H9 (cell line): ENCODE data around the gene FASLG. TPM values are rescaled to one million over a fixed set of nuclear protein-coding genes. Genes with fewer than 3 reads are reported as not detected.

Source experiments
- DNase-seq: peaks from one replicate; pipeline ENCODE4 v3.0.0-alpha.2; 2017
- H2AFZ ChIP-seq: one replicate; pipeline ENCODE4 v1.6.1; 2013; ENCODE audit warnings: mild to moderate bottlenecking, low read length, control low read depth, moderate library complexity
- H2AK5ac ChIP-seq: 2 replicates; pipeline ENCODE4 v1.6.1; 2013; ENCODE audit warnings: low read length, control low read depth, mixed read lengths; ENCODE audit not compliant: insufficient read length
- H2BK120ac ChIP-seq: one replicate; pipeline ENCODE4 v1.6.1; 2013; ENCODE audit warnings: low read depth, mild to moderate bottlenecking, low read length, control low read depth, inconsistent platforms; ENCODE audit not compliant: poor library complexity, severe bottlenecking
- H2BK12ac ChIP-seq: 2 replicates; pipeline ENCODE4 v1.6.1; 2013; ENCODE audit warnings: low read length, control low read depth, mixed read lengths, low read depth; ENCODE audit not compliant: insufficient read length
- H2BK15ac ChIP-seq: 2 replicates; pipeline ENCODE4 v1.6.1; 2013; ENCODE audit warnings: low read depth, low read length, control low read depth
- H2BK20ac ChIP-seq: one replicate; pipeline ENCODE4 v1.6.1; 2013; ENCODE audit warnings: low read depth, mild to moderate bottlenecking, low read length, control low read depth, inconsistent platforms; ENCODE audit not compliant: poor library complexity, severe bottlenecking
- H2BK5ac ChIP-seq: 2 replicates; pipeline ENCODE4 v1.6.1; 2013; ENCODE audit warnings: low read length, control low read depth, mixed read lengths; ENCODE audit not compliant: insufficient read length
- H3K14ac ChIP-seq: 2 replicates; pipeline ENCODE4 v1.6.1; 2013; ENCODE audit warnings: low read length, control low read depth; ENCODE audit not compliant: insufficient read depth
- H3K18ac ChIP-seq: 2 replicates; pipeline ENCODE4 v1.6.1; 2013; ENCODE audit warnings: low read depth, mild to moderate bottlenecking, mixed read lengths, low read length, control low read depth; ENCODE audit not compliant: insufficient read length
- H3K23ac ChIP-seq: 2 replicates; pipeline ENCODE4 v1.6.1; 2013; ENCODE audit warnings: low read length, control low read depth, mixed read lengths, low read depth; ENCODE audit not compliant: insufficient read length
- H3K23me2 ChIP-seq: 2 replicates; pipeline ENCODE4 v1.6.1; 2013; ENCODE audit warnings: low read depth, mild to moderate bottlenecking, mixed read lengths, low read length, control low read depth; ENCODE audit not compliant: insufficient read length, poor library complexity, severe bottlenecking
- H3K27ac ChIP-seq: 2 replicates; pipeline ENCODE4 v1.5.1; 2013; ENCODE audit warnings: low read length, control low read depth, mixed read lengths, low read depth; ENCODE audit not compliant: insufficient read length
- H3K27me3 ChIP-seq: 2 replicates; pipeline ENCODE4 v1.6.1; 2013; ENCODE audit warnings: low read length, control low read depth, inconsistent platforms; ENCODE audit not compliant: insufficient read depth
- H3K4ac ChIP-seq: 2 replicates; pipeline ENCODE4 v1.6.1; 2013; ENCODE audit warnings: low read depth, mild to moderate bottlenecking, control low read depth, inconsistent platforms, low read length, moderate library complexity
- H3K4me1 ChIP-seq: 2 replicates; pipeline ENCODE4 v1.6.1; 2013; ENCODE audit warnings: low read length, control low read depth, inconsistent platforms; ENCODE audit not compliant: insufficient read depth
- H3K4me2 ChIP-seq: 2 replicates; pipeline ENCODE4 v1.6.1; 2013; ENCODE audit warnings: low read length, control low read depth, mixed read lengths; ENCODE audit not compliant: insufficient read length, insufficient read depth
- H3K56ac ChIP-seq: 2 replicates; pipeline ENCODE4 v1.6.1; 2013; ENCODE audit warnings: low read depth, mild to moderate bottlenecking, mixed read lengths, low read length, control low read depth; ENCODE audit not compliant: insufficient read length
- H3K79me1 ChIP-seq: 2 replicates; pipeline ENCODE4 v1.6.1; 2013; ENCODE audit warnings: low read depth, mild to moderate bottlenecking, moderate library complexity, low read length, control low read depth, inconsistent platforms; ENCODE audit not compliant: insufficient read depth, poor library complexity, severe bottlenecking
- H3K79me2 ChIP-seq: 2 replicates; pipeline ENCODE4 v1.6.1; 2013; ENCODE audit warnings: low read length, control low read depth, inconsistent platforms; ENCODE audit not compliant: insufficient read depth
- H3K9ac ChIP-seq: 2 replicates; pipeline ENCODE4 v1.6.1; 2013; ENCODE audit warnings: low read length, control low read depth, mixed read lengths; ENCODE audit not compliant: insufficient read length; ENCODE audit errors: extremely low read depth
- H3K9me3 ChIP-seq: one replicate; pipeline ENCODE4 v1.6.1; 2013; ENCODE audit warnings: low read depth, low read length, inconsistent platforms; ENCODE audit not compliant: control insufficient read depth
- H3T11ph ChIP-seq: one replicate; pipeline ENCODE4 v1.6.1; 2013; ENCODE audit warnings: mild to moderate bottlenecking, low read length, control low read depth, inconsistent platforms
- H4K20me1 ChIP-seq: one replicate; pipeline ENCODE4 v1.6.1; 2013; ENCODE audit not compliant: control insufficient read depth, insufficient read length, insufficient read depth
- H4K5ac ChIP-seq: 2 replicates; pipeline ENCODE4 v1.6.1; 2013; ENCODE audit warnings: low read depth, mild to moderate bottlenecking, mixed read lengths, low read length, control low read depth; ENCODE audit not compliant: insufficient read length
- H4K8ac ChIP-seq: replicated peaks from 2 replicates; pipeline ENCODE4 v1.6.1; 2013; ENCODE audit warnings: low read length, control low read depth, mixed read lengths, low read depth; ENCODE audit not compliant: insufficient read length
- H4K91ac ChIP-seq: 2 replicates; pipeline ENCODE4 v1.6.1; 2013; ENCODE audit warnings: low read depth, mild to moderate bottlenecking, moderate library complexity, mixed read lengths, low read length, control low read depth; ENCODE audit not compliant: insufficient read length
- H3K27ac Mint-ChIP-seq, 3 experiments: 2 replicates in 2 of 3; 3 replicates in 1 of 3; pipeline ENCODE4 v1.8.0; 2020 to 2021; ENCODE audit warnings: mixed read lengths in 3 of 3, mild to moderate bottlenecking in 1 of 3, moderate library complexity in 1 of 3
- H3K27me3 Mint-ChIP-seq: 2 replicates; pipeline ENCODE4 v1.8.0; 2021; ENCODE audit warnings: low read depth, mild to moderate bottlenecking, moderate library complexity, mixed read lengths
- H3K36me3 Mint-ChIP-seq, 3 experiments: 2 replicates in 2 of 3; 3 replicates in 1 of 3; pipeline ENCODE4 v1.8.0; 2020 to 2021; ENCODE audit warnings: low read depth in 3 of 3, mixed read lengths in 3 of 3; ENCODE audit not compliant: insufficient read depth in 1 of 3
- H3K4me1 Mint-ChIP-seq, 2 experiments: 2 replicates each; pipeline ENCODE4 v1.8.0; 2020; ENCODE audit warnings: mixed read lengths in 2 of 2
- H3K4me3 Mint-ChIP-seq, 2 experiments: 2 replicates in 1 of 2; 3 replicates in 1 of 2; pipeline ENCODE4 v1.8.0; 2020 to 2021; ENCODE audit warnings: mild to moderate bottlenecking in 2 of 2, mixed read lengths in 2 of 2, moderate library complexity in 1 of 2
- H3K9me3 Mint-ChIP-seq, 2 experiments: 2 replicates in 1 of 2; 3 replicates in 1 of 2; pipeline ENCODE4 v1.8.0; 2020; ENCODE audit warnings: mild to moderate bottlenecking in 2 of 2, mixed read lengths in 2 of 2, moderate library complexity in 1 of 2
- WGBS: extraction: QIAGEN DNeasy Blood & Tissue Kit; methylation state at CpG from one replicate; pipeline ENCODE4 v1.1.7; 2013; ENCODE audit warnings: missing lambda C conversion rate, low lambda C conversion rate, mixed read lengths; ENCODE audit not compliant: insufficient read length; ENCODE audit errors: extremely low coverage; 5-methylcytosine and 5-hydroxymethylcytosine counted together
- total RNA-seq: library from RNA; stranded (reverse); gene quantifications from 2 replicates; pipeline ENCODE4 v1.2.1, GENCODE V29; 2021
- TF ChIP-seq, protein P1 (sequence below): fragments of 200-600 bp; sonication (generic); conservative IDR thresholded peaks from 3 replicates; pipeline ENCODE4 v1.8.0; 2021; ENCODE audit warnings: antibody characterized with exemption, mild to moderate bottlenecking

The FASLG gene
- total RNA-seq, 1 experiment from 2014 or later, result not detected

GRCh38 chr1:172670316-172670715 lies 11.4 kb downstream of the FASLG start:
- H2AK5ac ChIP-seq, result no peak overlapping the region
- Mint-ChIP-seq H3K4me1 (no peaks in the 10 kb centered on the region), H3K27me3 (no peaks in the 10 kb centered on the region), H3K9me3 (peaks cover 0 to 2% of the 10 kb centered on the region in 2 experiments; a peak in 1 of 5 replicates), H3K4me3 (no peak overlapping the region), H3K27ac (no peak overlapping the region), H3K36me3 (no peaks in the 10 kb centered on the region)
- H3T11ph ChIP-seq, result no peak overlapping the region
- H4K20me1 ChIP-seq, result no peaks in the 10 kb centered on the region
- no peak overlapping the region for H4K91ac ChIP-seq
- H4K8ac ChIP-seq, result no peak overlapping the region
- no peaks in the 10 kb centered on the region for H3K23me2 ChIP-seq
- H3K27ac ChIP-seq, result no peak overlapping the region
- no peaks in the 10 kb centered on the region for H3K79me2 ChIP-seq
- H3K9ac ChIP-seq, result no peak overlapping the region
- H2AFZ ChIP-seq, result no peak overlapping the region
- no peak overlapping the region for H2BK120ac ChIP-seq
- H3K4ac ChIP-seq, result no peak overlapping the region
- H2BK20ac ChIP-seq, result no peak overlapping the region
- no peak for DNase-seq
- no peak overlapping the region for H3K14ac ChIP-seq
- no peaks in the 10 kb centered on the region for H3K27me3 ChIP-seq
- no peak overlapping the region for H3K18ac ChIP-seq
- no peak overlapping the region for H3K56ac ChIP-seq
- H2BK12ac ChIP-seq, result no peak overlapping the region
- H3K9me3 ChIP-seq, result no peaks in the 10 kb centered on the region
- WGBS, result no CpG with 5 or more reads among the region's 4 CpGs
- no peak overlapping the region for H4K5ac ChIP-seq
- no peak overlapping the region for H2BK5ac ChIP-seq
- no peaks in the 10 kb centered on the region for H3K79me1 ChIP-seq
- no peaks in the 10 kb centered on the region for H3K4me1 ChIP-seq
- TF ChIP-seq, protein P1, sequence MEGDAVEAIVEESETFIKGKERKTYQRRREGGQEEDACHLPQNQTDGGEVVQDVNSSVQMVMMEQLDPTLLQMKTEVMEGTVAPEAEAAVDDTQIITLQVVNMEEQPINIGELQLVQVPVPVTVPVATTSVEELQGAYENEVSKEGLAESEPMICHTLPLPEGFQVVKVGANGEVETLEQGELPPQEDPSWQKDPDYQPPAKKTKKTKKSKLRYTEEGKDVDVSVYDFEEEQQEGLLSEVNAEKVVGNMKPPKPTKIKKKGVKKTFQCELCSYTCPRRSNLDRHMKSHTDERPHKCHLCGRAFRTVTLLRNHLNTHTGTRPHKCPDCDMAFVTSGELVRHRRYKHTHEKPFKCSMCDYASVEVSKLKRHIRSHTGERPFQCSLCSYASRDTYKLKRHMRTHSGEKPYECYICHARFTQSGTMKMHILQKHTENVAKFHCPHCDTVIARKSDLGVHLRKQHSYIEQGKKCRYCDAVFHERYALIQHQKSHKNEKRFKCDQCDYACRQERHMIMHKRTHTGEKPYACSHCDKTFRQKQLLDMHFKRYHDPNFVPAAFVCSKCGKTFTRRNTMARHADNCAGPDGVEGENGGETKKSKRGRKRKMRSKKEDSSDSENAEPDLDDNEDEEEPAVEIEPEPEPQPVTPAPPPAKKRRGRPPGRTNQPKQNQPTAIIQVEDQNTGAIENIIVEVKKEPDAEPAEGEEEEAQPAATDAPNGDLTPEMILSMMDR, result no peak
- H2BK15ac ChIP-seq, result no peak overlapping the region
- no peak overlapping the region for H3K23ac ChIP-seq
- H3K4me2 ChIP-seq, result no peak overlapping the region
